ENCODE data around the gene CUZD1.

Gene CUZD1

DNA sequence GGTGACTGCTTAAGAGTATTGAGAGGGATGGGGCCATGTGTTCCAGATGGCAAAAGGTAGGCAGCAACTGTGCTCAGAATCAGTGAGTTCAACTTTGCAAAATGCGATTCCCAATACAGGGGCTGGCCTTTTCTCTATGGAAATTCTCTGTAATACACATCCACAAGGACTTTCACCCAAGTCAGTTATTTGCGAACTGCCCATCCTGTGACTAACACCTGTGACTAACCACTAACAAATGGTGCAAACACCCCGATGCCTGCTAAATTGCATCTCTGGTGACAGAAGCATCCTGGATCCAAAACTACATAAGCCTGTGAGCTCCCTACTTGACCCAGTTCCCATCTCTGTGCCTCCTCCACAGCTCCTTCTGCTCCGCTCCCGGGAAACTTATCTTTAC, 9.0 kb upstream of the CUZD1 start:
- no peak for DNase-seq (ENCODE audit: low spot score)

GRCh38 chr10:122853665-122854313, 8.1 kb upstream of the CUZD1 start:
- no peak for DNase-seq (ENCODE audit: low spot score)

DNA sequence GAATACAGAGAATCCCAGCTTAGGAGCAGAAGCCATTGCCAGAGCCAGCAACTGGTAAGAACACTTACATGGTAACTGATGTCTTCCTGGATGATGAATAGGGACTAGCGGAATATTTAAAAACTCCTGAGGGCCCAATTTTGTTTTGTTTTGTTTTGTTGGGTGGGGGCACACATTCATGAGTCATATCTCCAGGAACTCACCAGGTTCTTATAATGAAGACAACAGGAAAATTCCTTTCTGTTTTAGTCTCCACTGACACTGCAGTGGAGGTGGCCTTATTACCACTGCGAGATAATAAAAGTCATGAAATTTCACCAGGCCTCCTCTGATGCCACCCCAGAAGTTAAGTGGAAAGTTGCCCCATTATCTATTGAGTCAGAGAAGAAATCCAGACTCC, 6.6 kb upstream of the CUZD1 start:
- no peak for DNase-seq (ENCODE audit: low spot score)

DNA sequence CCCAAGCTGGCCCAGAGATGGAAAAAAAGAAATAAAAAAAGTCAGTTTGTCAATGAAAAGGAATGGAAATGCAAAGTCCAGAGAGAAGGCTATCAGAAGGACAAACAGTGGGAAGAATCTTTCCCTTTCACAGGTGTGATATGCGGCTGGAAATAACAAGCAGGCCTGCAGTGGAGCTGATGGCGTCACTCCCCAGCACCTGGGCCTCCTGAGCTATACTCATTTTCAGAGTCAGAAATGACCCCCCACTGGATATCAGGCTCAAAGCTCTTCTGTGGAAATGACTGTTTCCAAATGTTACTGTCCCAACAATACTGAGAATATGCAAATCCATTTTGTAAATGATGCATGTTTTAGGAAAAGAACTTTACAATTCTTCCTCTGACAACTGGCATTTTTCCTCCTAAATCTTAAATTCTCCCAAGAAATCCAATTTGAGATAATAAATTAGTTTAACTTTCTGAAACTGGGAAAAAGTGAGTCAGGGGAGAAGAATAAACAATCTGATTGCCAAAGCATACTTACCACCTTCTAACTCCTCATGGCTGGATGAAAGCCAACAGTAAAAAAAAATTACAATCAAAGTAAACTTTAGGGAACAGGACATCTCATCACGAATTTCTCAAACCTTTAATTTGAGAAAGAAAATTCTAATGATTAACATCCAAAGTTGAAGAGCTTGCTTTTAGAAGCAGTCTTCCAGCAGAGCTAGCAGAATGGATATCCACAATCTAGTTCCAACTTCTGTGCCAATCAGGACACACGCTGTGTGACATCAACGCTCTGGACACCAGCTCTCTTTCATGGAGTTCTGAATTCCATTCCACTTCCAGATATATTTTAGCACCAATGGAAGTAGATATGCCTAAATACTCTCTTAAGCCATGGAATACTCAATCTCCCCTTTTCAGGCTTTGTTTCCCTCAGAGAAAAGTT, 5.3 kb upstream of the CUZD1 start:
- DNase-seq (ENCODE audit: low spot score): no peak

DNA sequence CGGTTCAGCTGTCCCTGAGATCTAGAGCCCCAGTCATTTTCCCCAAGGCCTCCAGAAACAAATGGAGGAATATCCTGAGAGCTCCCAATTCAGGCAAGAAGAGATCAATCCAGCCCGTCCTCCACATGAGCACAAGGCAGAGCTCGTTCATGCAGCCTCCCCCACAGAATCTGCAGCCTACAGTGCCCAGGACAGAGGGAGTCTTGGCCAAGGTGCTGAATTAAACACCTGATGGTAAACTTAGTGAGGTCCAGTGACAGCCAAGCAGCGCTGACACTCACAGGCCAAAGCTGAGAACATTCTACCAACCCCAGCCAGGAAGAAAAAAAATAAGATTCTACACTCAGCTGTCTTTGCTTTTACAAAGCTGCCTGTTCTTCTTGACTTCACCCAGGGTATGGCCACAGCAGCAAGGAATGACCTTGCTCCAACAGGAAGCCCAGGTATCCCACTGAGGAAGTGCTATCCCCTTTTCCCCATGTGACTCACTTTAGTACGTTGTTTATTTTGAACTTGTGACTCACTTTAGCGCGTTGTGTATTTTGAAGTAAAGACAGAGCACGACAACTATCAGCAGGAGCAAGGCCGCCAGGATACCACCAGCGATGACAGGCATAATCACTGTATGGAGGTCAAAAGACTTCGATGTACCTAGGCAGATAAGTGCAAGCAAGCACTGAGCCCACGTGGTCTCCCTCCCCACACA, 4.4 kb upstream of the CUZD1 start:
- no peak for DNase-seq (ENCODE audit: low spot score)

DNA sequence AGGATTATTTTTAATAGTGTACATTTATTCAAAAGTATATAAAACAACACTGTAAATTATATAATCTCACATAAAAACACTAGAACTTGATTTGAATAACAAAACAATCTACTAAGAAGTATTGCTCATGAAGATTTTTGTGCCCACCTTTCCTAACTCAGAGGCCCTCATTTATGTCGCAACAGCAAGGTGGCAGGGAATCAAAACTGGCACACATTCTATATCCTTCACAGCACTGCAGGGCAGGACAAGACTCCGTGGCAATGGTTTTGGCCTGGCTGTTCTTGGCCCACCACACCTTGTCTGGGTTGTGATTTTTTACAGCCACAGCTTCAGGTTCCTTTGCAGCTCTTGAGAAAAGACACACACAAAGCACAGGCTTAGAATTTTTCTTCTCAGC, 3.4 kb upstream of the CUZD1 start:
- DNase-seq (ENCODE audit: low spot score): no peak

DNA sequence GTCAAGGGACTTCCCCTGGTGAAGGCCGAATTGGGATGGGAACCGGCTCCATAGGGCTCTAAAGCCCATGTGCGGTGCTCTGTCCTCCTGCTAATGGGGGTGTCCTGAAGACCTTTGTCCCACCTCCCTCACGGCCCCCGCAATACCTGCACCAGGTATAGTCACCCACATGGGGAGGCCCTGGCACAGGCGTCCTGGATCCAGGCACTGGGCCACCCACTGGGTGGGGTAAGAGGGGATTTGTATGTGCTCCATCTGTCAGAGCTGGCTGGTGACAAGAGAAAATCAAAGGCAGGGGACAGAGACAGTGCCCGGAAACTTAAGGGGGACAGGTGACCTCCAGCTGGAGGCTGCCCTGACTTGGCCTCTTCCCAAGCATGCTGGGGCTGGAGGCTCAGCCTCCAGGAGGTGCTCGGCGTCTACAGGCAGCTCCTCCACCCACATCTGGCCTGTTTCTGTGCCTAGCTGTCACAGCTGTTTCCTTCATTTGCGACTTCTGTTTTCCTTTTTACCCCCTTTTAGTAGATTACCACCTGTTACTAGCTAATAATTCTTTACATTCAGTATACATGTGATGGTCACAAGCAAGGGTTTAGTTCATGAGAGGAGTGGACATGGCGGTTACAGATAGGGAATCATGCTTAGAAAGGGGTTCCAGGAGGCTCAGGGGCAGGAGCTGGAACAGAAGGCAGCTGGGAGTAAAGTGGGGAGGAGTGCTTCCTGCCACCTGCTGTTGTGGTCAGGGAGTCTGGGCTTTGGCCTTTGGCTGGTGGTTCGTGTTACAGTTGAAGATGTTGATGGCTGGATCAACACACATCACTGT, 2.3 kb upstream of the CUZD1 start:
- DNase-seq (ENCODE audit: low spot score): no peak

GRCh38 chr10:122844146-122844545, 1.5 kb downstream of the CUZD1 start:
- no peak for DNase-seq (ENCODE audit: low spot score)

- no peak for DNase-seq (ENCODE audit: low spot score)
Observed at GRCh38 chr10:122841569-122841968, 4.1 kb downstream of the CUZD1 start.

- DNase-seq (ENCODE audit: low spot score): no peak
Observed at GRCh38 chr10:122839505-122839904, 6.2 kb downstream of the CUZD1 start.

- DNase-seq (ENCODE audit: low spot score): no peak
Observed at GRCh38 chr10:122838880-122839279, 6.8 kb downstream of the CUZD1 start.

DNA sequence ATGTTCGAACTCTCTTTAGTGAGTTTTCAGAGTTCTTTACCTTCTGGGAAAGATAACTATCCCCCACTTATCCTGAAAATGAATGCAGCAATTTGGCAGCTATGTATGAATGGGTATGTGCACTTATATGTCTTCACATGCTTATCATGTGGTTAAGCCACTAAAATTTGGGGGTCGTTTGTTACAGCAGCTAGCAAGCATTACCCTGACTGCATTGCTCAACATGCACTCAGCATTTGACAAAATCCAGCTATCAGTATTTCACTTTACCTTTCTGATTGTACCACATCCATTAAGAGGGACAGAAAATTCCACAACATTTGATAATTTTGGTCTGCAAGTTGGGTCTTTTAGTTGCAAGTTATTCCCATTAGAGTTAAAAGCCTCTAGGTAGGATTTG, 9.7 kb downstream of the CUZD1 start:
- no peak for DNase-seq (ENCODE audit: low spot score)

GRCh38 chr10:122830965-122831353, 14.7 kb downstream of the CUZD1 start:
- DNase-seq (ENCODE audit: low spot score): no peak

GRCh38 chr10:122830273-122830964, 15.2 kb downstream of the CUZD1 start:
- DNase-seq (ENCODE audit: low spot score): no peak

GRCh38 chr10:122829454-122829853, 16.2 kb downstream of the CUZD1 start:
- DNase-seq (ENCODE audit: low spot score): no peak

DNA sequence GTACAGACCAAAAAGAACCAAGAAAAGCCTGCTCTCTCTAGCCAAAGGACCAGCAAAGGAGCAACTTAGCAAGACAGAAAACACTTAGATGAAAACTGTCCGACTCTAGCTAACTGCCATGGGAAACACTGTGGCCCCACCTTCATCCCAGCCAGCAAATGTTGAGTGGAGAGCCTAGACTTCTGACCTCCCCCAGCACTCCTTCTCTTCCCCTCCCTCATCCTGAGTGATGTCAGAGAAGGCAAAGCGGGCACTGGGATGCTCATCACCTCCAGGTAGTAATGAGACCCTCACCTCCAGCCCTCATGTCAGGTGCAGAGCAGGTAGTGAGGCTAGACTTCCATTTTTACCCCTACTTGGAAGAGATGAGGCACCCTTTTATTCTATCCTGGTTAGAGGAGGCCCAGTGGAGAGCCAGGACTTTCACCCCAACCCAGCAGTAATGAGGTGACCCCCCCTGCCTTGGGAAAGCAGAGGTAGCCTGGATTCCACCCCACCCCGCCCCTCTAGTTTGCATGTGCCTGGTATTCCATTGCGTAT, 16.9 kb downstream of the CUZD1 start:
- no peak for DNase-seq (ENCODE audit: low spot score)

GRCh38 chr10:122827302-122827701, 18.4 kb downstream of the CUZD1 start:
- no peak for DNase-seq (ENCODE audit: low spot score)

DNA sequence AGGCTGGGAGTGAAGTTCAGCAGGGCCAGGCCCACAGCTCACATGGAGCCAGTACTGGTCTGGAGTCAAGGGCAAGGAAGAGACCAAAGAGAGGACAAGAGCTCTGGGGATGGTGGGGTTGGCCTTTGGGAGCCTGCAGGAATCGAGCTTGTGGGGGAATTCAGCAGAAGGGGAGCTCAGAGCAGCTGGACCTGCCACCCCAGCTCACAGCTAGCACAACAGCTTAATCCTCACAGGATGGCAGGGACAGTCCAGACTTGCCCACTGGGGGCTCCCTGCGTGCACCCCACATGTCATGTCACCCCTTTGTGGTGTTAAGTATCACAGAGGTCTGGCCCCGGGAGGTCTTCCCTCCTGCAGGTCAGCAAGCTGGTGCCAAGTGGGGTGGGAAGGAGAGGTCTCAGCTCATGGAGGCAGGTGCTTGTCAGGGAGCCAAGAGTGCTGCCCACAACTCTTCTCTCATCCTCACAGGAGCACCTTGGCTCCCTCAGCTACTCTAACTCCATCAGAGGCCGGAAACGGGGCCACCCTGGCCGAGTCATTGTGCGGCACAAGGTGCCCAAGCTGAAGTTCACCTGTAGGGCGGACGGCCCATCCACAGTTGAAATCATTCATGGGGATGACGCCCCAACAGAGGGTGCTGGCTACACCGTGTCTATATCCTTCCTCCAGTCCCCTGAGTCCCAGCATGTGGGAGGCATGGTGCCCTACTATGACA, 22.5 kb downstream of the CUZD1 start:
- no peak for DNase-seq (ENCODE audit: low spot score)

GRCh38 chr10:122821808-122822207, 23.8 kb downstream of the CUZD1 start:
- no peak for DNase-seq (ENCODE audit: low spot score)

DNA sequence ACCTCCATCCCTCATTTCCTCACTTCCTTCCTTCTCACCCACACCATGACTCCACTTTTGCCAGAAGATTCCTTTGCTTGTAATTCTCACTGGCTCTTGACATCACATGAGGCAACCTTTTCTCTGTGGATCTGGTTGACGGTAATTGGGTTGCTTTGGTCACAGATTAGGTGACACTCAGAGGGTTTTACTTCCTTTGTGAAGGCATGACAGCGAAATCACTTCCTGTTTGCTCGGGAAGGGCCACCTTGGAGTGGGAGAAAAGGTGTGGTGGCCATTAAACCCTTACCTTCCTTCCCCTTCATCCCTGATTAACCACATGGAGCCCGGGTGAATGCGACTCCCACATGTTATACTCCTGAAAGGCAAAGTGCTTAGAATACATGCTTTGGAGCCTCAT, 30.2 kb downstream of the CUZD1 start:
- DNase-seq (ENCODE audit: low spot score): no peak

Measured in ecto neural progenitor cell (in vitro differentiated cells).